ENCODE data around the gene ASB18.

ASB18 gene

GRCh38 chr2:236164201-236164924, 99.8 kb downstream of the ASB18 start:
- no peak for DNase-seq (ENCODE audit: low read depth in 4 of 4, low spot score in 1 of 4)

- no peak for DNase-seq (ENCODE audit: low read depth in 4 of 4, low spot score in 1 of 4)
Observed at GRCh38 chr2:236163471-236164200, 100.6 kb downstream of the ASB18 start.

GRCh38 chr2:236162882-236163470, 101.2 kb downstream of the ASB18 start:
- DNase-seq (ENCODE audit: low read depth in 4 of 4, low spot score in 1 of 4): no peak

- DNase-seq (ENCODE audit: low read depth in 4 of 4, low spot score in 1 of 4): no peak
Observed at GRCh38 chr2:236162031-236162845, 102.0 kb downstream of the ASB18 start.

GRCh38 chr2:236161531-236161930, 102.7 kb downstream of the ASB18 start:
- no peak for DNase-seq (ENCODE audit: low read depth in 4 of 4, low spot score in 1 of 4)

- no peak for DNase-seq (ENCODE audit: low read depth in 4 of 4, low spot score in 1 of 4)
Observed at GRCh38 chr2:236161082-236161462, 103.1 kb downstream of the ASB18 start.

- no peak for DNase-seq (ENCODE audit: low read depth in 4 of 4, low spot score in 1 of 4)
Observed at GRCh38 chr2:236160366-236161081, 103.7 kb downstream of the ASB18 start.

GRCh38 chr2:236159778-236160170, 104.4 kb downstream of the ASB18 start:
- no peak for DNase-seq (ENCODE audit: low read depth in 4 of 4, low spot score in 1 of 4)

GRCh38 chr2:236158969-236159777, 105.0 kb downstream of the ASB18 start:
- no peak for DNase-seq (ENCODE audit: low read depth in 4 of 4, low spot score in 1 of 4)

GRCh38 chr2:236157815-236158498, 106.2 kb downstream of the ASB18 start:
- DNase-seq (ENCODE audit: low read depth in 4 of 4, low spot score in 1 of 4): no peak

GRCh38 chr2:236157366-236157765, 106.8 kb downstream of the ASB18 start:
- no peak for DNase-seq (ENCODE audit: low read depth in 4 of 4, low spot score in 1 of 4)

- no peak for DNase-seq (ENCODE audit: low read depth in 4 of 4, low spot score in 1 of 4)
Observed at GRCh38 chr2:236156860-236157194, 107.4 kb downstream of the ASB18 start.

- no peak for DNase-seq (ENCODE audit: low read depth in 4 of 4, low spot score in 1 of 4)
Observed at GRCh38 chr2:236156095-236156859, 107.9 kb downstream of the ASB18 start.

GRCh38 chr2:236155406-236155805, 108.8 kb downstream of the ASB18 start:
- no peak for DNase-seq (ENCODE audit: low read depth in 4 of 4, low spot score in 1 of 4)

- no peak for DNase-seq (ENCODE audit: low read depth in 4 of 4, low spot score in 1 of 4)
Observed at GRCh38 chr2:236146436-236146835, 117.8 kb downstream of the ASB18 start.

GRCh38 chr2:236143811-236144210, 120.4 kb downstream of the ASB18 start:
- no peak for DNase-seq (ENCODE audit: low read depth in 4 of 4, low spot score in 1 of 4)
